Inferior parietal cortex (tissue), 1 donor: ENCODE results near the gene FGF10.

Experiments used
- DNase-seq: peaks from one replicate; pipeline ENCODE4 v3.0.0-alpha.2; 2016; ENCODE audit errors: extremely low spot score

Gene FGF10

DNA sequence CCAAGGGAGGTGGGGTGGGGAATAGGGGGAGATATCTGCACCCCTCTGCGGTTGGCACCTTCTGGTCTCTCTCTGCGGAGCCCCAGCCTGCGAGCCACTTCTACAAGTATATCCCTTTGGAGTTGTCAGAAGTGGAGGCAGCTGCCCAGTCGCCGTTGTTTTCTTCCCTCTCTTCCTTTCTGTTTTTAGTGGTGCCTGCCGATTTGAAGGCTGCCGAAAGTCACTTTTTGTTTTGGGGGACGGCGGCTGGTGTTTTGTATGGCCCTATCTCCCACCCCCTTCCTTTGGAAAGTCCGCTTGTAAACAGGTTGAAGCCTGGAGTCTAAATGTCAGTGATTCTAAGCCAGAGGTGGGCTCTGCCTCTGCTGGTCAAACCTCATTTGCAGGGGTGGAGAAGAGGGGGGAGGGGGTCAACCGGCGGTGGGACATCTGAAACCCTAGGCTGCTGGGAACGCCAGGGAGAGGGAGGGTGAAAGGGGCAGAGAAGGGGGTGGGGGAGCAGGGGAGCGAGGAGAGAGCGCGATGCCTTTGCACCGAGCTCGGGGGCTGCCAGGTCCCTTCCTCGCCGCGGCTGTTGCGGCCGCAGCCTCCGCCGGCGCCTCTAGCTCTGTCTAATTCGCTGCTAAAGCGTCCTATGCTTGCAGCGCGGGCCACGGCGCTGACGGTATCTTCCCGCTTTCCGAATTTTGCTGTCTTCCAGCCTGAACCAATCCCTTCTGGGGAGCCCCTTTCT, at the start of gene FGF10:
TSS of gene FGF10 (minus strand) at position 331 of the 733 bp plus-strand sequence. CDS start 738 bp downstream, outside the sequence.
- no peak for DNase-seq

DNA sequence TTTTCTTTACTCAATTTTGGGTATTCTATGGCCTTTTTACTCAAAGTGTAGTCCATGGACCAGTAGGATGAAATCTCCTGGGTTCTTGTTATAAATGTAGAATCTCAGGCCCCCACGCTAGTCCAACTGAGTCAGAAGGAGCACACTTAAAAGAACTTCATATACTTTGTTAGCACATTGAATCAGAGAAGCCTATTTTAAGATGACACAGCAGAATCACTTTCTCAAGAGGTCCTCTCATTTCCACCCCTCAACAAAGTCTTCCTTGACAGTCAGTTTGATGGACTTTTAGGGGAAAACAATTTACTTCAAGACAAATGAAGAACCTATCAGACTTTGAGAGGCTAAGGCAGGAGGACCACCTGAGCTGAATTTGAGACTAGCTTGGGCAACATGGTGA, 37.7 kb upstream of the FGF10 start:
- no peak for DNase-seq

DNA sequence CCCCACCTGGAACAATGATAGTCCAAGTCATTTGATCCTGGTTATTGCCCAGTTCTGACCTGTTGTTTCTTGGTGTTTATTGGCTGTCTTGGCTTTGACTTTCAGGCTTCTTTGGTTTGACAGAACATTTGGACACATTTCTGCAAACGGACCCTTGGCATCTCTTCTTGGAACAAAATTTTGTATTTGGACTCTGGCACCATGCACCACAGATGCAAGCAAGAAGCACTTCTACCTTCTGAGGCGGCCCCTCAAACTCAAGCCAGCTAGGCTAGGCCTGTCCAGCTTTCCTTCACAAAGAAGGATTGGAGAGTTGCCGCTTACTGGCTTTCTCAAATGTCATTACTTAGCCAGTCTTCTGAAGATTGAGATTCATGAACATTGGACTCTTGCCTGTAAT, 23.1 kb upstream of the FGF10 start:
- DNase-seq: no peak

DNA sequence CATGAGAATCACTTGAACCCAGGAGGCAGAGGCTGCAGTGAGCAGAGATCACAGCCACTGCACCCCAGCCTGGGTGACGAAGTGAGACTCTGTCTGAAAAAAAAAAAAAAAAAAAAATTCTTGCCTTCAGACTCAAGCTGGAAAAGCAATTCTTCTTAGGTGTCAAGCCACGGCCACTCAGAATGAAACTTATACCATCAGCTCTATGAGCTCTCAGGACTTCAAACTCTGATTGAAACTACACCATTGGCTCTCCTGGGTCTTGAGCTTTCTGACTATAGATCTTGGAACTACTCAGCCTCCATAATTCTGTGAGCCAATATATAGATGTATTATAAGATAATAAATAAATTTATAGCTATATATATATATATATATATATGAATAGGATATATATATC, 12.9 kb upstream of the FGF10 start:
- DNase-seq: no peak

DNA sequence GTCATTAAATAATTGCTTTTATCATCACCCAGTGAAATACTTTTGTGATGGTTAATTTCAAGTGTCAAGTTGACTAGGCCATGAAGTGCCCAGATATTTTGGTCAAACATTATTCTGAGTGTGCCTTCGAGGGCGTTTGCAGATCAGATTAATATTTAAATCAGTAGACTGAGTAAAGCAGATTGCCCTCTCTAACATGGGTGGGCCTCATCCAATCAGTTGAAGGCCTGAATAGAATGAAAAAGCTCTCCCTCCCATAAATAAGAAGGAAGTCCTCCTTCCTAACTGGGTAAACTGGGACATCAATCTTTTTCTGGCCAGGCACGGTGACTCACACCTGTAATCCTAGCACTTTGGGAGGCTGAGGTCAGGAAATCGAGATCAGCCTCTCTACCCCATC, 12.4 kb upstream of the FGF10 start:
- no peak for DNase-seq

DNA sequence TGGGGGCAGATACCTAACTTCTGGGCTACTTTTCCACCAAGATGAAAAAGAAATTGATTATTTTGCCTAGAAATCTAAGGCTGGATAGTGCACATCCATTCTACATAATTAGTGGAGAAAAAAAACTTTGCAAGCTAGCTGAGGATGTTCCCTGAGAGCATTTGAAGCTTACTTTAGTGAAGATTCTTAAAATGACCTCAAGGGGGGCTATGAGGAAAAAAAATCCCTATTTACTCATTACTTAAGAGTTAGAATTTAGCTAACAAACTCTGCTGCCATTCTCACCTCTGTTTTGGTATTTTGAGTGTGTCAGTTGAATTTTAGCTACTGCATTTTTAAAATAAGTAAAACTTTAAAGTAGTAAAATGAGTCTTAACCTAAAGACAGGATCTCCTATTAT, 9.2 kb upstream of the FGF10 start:
- no peak for DNase-seq

DNA sequence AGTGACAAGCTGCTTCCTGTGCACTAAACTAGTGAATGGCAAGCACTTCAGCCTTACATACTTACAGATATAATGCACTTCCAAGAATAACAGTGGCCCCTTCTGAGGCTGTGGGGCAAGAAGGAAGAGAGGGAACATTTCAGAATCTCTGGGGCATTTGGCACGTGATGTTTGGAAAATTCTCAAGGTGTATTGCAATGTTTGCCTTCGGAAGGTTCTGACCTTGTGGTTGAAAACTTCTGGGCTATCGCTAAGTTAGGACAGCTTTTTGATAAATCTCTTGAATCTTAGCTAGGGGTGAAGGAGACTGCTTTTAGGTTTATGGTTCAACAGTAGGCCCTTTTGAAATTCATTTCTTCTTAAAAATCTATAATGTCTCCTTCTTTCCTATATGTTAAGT, 7.1 kb upstream of the FGF10 start:
- DNase-seq: no peak

DNA sequence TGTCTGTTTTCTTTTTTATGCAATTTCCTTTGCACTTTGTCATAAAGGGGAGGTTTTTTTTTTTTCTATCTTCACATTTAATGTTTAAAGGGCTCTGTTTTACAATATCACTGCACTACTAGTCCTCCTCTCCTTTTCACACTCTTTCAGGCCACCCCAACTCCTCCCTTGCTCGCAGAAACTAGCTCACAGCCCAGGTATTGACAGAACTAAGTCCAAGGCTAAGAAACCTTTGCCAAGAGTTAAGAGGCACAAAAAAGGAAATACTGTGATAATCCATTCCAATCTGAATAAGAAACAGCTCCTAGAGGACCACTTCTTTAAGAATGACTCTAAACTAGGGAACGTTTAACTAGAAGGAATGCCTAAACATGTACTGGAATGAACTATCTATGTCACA, 1.1 kb upstream of the FGF10 start:
- DNase-seq: no peak

DNA sequence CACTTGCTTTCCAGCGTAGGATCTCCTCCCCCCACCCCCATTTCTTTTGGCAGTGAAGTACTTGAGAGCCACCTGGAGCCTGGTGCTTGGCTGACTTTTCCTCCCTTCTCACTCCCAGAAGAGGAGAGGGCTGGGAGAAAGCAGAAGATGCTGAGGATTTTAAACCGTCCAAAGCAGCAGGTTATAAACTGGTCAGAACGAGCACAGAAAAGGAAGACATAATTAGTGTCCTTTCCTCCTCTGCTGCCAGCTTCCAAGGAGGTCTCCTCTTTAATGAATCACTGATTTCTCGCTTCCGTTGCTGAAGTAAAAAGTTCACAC, 563 bp upstream of the FGF10 start:
- DNase-seq: no peak

DNA sequence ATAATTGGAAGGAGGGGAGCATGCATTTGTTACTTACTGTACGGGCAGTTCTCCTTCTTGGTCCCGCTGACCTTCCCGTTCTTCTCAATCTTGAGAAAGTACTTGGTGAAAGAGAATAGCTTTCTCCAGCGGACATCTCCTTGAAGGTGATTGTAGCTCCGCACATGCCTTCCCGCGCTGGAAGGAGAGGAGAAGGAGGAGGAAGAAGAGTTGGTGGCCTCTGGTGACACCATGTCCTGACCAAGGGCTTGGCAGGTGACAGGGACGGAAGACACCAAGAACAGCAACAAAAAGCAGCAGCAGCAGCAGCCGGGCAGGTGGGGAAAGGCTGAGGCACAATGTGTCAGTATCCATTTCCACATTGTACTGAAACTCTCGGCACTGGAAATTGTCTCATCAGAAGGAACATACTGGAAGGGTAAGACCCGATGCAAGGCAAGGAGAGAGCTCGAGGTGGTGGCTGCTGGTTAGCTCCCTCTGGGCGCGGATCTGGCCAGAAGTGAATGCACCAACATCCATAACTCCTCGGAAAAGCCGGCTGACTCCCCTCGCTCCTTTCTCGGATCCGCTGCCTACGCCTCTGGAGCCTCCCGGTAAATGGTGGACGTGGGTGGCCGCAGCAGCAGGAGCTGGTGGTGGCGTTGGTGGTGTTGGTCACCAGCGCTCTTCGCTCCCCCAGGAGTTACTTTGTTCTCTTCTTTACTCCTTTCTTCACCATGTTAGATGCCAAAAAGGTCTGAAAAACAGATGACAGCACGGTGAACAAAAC, 715 bp downstream of the FGF10 start:
- DNase-seq: no peak

DNA sequence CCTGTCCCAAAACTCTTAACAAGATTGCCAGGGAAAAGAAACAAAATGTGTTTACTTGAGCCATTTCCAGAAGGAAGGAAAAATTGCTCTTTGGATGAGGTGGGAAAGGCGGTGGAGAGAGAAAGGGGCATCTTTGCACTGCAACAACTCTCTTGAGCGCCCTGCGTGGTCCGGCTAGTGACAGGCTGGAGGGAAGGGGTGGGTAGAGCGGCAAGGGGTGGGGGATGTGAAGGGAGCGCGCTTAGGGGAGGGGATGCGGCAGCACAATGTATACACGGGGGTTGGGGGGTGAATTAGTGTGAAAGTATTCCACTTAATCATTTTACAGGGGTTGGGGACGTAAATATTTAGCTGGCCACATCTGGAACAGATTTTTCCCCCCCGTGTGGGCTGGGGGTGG, 1.3 kb downstream of the FGF10 start:
- DNase-seq: no peak

DNA sequence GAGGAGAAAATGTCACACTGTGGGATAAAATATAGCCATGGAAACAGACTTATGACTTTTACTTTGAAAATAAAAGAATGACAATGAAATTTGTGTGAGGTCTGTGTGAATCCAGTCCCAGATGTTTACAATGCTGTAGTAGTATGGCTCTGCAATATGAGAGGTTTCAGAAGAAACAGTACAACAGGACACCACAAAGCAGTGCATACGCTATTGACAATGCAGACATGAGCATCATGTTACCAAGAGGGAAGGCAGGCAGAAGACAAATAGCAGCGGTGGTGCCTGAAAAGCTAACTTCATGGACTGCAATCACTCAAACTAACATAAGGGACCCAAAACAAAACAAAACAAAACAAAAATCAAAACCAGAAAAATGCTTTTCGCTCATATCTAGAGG, 1.8 kb downstream of the FGF10 start:
- DNase-seq: no peak

DNA sequence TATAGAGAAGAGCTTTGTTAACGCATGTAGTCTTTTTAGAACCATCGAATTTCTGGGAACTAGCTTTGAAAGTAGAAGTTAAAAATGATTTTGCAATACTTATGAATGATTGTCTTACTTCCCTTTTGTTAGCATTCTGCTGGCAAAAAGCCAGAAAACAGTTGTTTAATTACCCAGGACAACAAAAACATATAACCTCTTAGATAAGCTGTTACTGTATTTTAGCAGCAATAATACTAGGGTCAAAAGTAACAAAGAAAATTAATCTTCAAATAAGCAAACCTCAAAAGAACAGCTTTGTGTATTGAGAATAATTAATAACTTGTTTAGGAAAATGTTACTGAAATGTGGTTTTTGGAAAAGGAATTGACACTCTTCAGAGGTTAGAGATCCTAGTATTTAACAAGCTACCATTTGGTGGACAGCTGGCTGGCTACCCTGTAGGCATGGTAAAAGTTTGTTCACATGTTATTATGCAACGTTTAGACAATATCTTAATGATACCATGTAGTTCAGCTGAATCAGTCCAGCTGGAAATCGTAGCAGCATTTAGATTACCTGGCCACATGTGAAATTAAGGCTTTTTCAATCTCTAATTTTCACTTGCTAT, 3.8 kb downstream of the FGF10 start:
- DNase-seq: no peak

DNA sequence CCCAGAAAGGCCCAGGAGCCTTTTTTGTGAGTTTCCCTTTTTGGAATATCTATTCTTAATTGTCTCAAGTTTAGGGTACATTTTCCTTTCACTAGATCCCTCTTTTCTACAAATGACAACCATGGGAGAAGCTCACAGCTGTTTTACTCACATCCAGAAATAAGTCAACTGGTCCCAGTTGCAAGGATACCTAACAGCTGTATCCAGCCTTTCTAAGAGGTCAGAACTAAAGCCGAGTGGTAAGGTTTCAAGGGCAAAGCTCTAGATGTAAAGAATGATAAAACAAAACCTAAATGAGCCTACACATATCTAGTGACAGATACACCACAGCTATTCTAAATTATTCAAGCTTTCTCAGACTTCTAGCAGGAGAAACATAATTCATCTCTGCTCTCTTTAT, 4.4 kb downstream of the FGF10 start:
- DNase-seq: no peak

DNA sequence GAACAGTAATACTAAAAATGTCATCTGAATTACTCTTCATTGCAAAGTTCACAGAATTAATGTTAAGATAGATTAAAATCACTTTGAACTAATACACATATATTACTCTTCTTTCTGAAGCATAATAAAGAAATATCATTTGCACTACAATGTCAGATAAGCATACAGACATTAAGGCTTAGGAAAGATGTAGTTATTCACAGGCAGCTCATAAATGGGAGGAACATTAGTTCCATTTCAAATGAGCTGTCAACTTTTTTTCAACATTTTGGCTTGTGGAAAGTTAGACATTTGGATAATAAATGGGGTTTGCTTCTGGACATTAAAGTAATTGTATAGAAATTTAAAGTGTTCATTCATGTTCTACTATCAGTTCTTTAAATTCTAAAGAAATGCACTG, 6.3 kb downstream of the FGF10 start:
- DNase-seq: no peak

DNA sequence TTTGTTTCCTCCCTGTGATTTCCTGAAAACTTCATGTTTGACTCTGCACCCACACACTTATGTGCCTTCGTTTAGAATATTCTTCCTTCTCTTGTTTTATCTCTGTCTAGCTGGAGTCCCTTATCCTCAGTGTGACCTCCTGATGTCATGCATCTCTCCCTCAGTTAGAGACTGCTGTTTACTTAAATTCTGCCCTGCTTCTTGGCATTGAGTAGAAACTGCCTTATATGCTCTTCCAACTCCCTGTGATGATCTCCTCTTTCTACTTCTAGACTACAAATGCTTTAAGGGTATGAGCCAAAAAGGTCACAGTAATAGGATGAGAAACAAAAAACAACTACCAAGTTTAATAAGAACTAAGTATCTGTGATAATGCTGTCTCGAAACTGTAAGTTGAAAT, 12.2 kb downstream of the FGF10 start:
- no peak for DNase-seq

DNA sequence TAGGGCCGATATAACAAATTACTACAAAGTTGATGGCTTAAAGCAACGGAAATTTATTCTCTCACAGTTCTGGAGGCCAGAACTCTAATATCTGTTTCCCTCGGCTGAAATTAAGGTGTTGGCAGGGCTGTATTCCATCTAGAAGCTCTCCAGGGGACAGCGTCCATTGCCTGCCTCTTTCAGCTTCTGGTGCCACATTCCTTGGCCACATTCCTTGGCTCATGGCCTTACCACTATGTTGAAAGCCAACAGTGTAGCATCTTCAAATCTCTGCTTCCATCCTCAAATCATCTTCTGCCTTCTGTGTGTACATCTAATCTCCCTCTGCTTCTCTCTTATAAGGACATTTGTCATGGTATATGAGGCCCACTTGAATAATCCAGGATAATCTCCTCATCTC, 17.2 kb downstream of the FGF10 start:
- no peak for DNase-seq

DNA sequence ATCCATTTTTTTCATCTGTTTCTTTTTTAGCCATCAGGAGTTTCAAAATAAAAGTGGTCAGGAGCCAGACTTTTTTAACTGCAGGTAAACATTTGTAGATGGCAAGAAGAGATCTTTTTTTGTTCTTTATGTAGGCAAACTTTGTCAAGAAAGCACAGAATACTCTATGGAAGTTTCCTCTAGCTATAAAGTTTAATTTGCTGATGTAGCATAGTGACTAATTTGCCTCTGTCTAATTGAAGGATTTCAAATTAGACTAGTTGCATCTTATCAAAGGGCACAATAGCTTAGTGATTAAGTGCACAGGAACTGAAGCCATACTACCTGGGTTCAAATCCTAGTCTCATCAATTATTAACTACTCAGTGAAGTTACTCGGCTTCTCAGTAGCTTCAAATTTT, 22.0 kb downstream of the FGF10 start:
- no peak for DNase-seq

DNA sequence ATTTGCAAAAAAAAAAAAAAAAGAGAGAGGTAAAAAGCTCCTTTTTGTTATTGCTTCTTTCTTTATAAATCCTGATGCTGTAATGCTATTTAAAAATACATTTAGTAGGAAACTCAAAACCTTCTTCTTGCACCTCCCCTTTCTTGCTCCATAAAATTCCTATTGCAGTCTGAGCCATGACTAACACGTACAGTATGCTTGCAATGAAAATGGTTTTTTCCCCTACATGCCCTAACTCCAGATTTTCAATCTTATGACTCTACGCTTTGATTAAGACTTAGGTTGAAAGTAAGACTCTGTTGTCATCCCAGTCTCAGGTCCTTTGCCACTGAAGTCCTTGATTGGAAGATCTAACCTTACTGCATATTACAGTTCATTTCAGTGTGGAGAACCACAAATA, 23.9 kb downstream of the FGF10 start:
- no peak for DNase-seq

DNA sequence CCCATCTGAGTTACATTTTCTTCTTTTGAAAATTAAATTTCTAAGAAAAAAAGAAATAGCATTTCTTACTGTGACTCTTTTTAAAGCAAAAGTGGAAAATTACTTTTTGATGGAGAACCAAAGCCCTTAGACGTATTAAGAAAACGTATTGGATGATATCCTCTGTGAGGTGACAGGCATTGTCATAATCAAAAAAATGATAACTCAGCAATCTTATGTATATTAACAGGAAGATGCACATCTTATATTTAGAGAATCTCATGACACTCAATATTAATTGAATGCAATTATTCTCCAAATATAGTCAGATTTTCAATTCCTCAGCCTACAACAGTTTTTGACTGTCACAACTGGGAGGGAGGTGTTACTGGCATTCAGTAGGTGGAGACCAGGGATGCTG, 25.1 kb downstream of the FGF10 start:
- DNase-seq: no peak

DNA sequence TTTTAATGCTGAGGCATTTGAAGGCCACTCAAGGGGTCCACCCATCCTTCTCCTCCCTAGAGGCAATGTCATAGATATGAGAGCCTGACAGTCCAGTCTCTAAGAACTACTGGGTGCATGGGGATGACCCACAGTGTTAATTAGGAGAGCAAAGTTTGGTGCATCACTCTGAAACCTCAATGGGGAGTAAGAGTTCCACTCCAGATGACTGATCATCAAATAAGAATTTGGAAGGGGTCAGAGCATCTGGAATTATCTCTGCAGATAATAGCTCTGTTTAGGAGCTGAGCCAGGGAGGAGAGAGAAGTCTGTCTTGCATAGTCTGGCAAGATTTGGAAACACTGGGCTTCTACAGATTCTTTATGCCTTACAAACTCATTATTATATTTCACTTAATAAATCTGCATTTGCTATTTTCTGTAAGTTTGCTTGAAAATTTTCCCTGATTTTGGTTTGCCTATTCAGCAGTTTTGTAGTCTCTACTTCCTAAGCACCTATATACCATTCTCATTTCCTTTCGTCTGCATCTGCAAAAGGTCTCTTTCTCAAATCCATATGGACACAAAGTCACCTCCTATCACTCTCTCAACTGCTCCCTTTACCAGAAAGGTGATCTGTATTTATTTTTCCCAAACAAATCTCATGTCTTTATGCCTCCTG, 27.7 kb downstream of the FGF10 start:
- DNase-seq: no peak

DNA sequence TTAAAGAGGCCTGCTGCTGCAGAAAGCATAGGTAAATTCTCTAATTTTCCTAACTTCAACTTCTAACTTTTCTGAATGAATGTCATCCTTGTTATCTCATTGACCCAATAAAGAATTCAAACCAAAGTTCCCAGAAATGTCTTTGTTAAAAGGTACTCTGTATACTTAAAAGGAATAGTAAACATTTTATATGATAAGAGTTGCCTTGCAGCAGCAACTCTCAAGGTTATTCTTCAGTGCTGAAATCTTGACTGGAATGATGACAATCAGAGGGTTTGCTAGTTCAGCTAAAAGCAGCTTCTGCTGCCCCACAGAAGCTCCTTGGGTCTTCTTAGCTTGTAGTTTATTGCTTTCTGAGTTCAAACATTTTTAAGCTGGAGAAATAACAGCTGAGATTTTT, 28.3 kb downstream of the FGF10 start:
- no peak for DNase-seq

DNA sequence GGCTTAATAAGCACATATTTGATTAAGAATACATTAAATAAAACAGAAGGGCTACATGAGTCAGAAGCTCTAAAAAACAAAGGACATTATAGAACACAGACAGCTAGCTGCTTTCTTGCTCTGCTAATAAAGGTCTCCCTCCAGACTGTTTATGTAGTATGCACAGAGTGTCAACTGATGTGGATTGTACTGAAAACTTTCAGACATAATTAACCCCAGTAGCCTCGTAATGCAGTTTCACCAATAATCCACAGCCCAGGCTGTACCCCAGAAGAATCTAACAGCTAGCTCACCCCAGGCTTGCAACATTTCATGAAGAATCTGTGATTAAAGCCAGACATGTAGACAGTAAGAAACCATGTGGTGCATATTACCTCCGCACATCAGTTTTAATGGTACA, 30.8 kb downstream of the FGF10 start:
- DNase-seq: no peak
